Endothelial cell of umbilical vein (primary cell): Measurements from ENCODE around the gene SNCAIP. TPM values are rescaled to one million over a fixed set of nuclear protein-coding genes. Genes with fewer than 3 reads are reported as not detected.

Experiments used
- BruUV-seq: library from RNA; stranded (reverse); fragments of 400-500 nt; replicated peaks from 2 replicates; lab custom pipeline; 2021; lab: Mats Ljungman, UMichigan
- CTCF ChIA-PET: fragments of 300-600, 350-600 bp; sonication (Branson Sonifier 250); formaldehyde crosslinking; loops from one replicate; lab custom pipeline; 2021; ENCODE audit warnings: antibody characterized with exemption, inconsistent platforms; lab: Charles Lee
- POLR2A ChIA-PET: fragments of 300-600, 350-600 bp; sonication (Branson Sonifier 250); formaldehyde crosslinking; loops from one replicate; lab custom pipeline; 2021; ENCODE audit warnings: antibody characterized with exemption, inconsistent platforms; lab: Charles Lee
- DNase-seq: peaks from one replicate; pipeline ENCODE4 v3.0.0-alpha.2; 2011; ENCODE audit warnings: low read depth, low spot score
- FAIRE-seq: peaks from 2 replicates; lab custom pipeline; 2011; peaks lifted over from hg19 to GRCh38; lab: Jason Lieb, UNC
- H2AFZ ChIP-seq: 2 replicates; pipeline ENCODE4 v1.6.0; 2012; ENCODE audit warnings: low read depth, low read length, control low read depth, inconsistent platforms
- H3K27ac ChIP-seq: 2 replicates; pipeline ENCODE4 v1.5.1; 2011; ENCODE audit warnings: low read depth, mild to moderate bottlenecking, control low read depth, low read length, moderate library complexity; ENCODE audit not compliant: insufficient read depth
- H3K27me3 ChIP-seq, 2 experiments: 2 replicates each; pipeline versions ENCODE4 v1.6.0 to v1.6.1; 2011; ENCODE audit warnings: low read length in 2 of 2, mixed read lengths in 1 of 2; ENCODE audit not compliant: control insufficient read depth in 2 of 2, insufficient read depth in 2 of 2
- H3K36me3 ChIP-seq, 2 experiments: 2 replicates in 1 of 2; 3 replicates in 1 of 2; pipeline ENCODE4 v1.5.1; 2011; ENCODE audit warnings: low read length in 2 of 2, mild to moderate bottlenecking in 1 of 2, moderate library complexity in 1 of 2; ENCODE audit not compliant: control insufficient read depth in 2 of 2, insufficient read depth in 2 of 2; ENCODE audit errors: extremely low read depth in 1 of 2
- H3K4me1 ChIP-seq: 3 replicates; pipeline ENCODE4 v1.5.1; 2011; ENCODE audit warnings: mild to moderate bottlenecking, low read length; ENCODE audit not compliant: control insufficient read depth, insufficient read depth; ENCODE audit errors: extremely low read depth
- H3K4me2 ChIP-seq: 2 replicates; pipeline ENCODE4 v1.6.1; 2011; ENCODE audit warnings: low read length, control low read depth, mixed read lengths; ENCODE audit not compliant: insufficient read depth
- H3K4me3 ChIP-seq, 3 experiments: fragments of 200-600 bp in 1 of 3; sonication (generic), shearing (Covaris generic) in 1 of 3; replicated peaks in 1 of 3; 2 replicates each; pipeline ENCODE4 v1.5.1; 2011 to 2016; ENCODE audit warnings: control low read depth in 3 of 3, low read length in 3 of 3, mild to moderate bottlenecking in 2 of 3, inconsistent platforms in 1 of 3, low read depth in 1 of 3, moderate library complexity in 1 of 3; ENCODE audit not compliant: insufficient read depth in 1 of 3
- H3K79me2 ChIP-seq: 2 replicates; pipeline ENCODE4 v1.6.0; 2012; ENCODE audit warnings: low read length, inconsistent platforms; ENCODE audit not compliant: control insufficient read depth, insufficient read depth
- H3K9ac ChIP-seq: replicated peaks from 2 replicates; pipeline ENCODE3; 2011; ENCODE audit warnings: low read length, control low read depth; ENCODE audit not compliant: insufficient read depth; ENCODE audit errors: extremely low read depth
- H3K9me1 ChIP-seq: replicated peaks from 3 replicates; pipeline ENCODE4 v1.6.0; 2011; ENCODE audit warnings: mild to moderate bottlenecking, low read length; ENCODE audit not compliant: control insufficient read depth, insufficient read depth; ENCODE audit errors: extremely low read depth
- H3K9me3 ChIP-seq: replicated peaks from 2 replicates; pipeline ENCODE4 v1.5.1; 2012; ENCODE audit warnings: low read length, inconsistent platforms; ENCODE audit not compliant: control insufficient read depth, insufficient read depth
- H4K20me1 ChIP-seq: replicated peaks from 2 replicates; pipeline ENCODE3; 2011; ENCODE audit warnings: mild to moderate bottlenecking, low read length; ENCODE audit not compliant: control insufficient read depth, insufficient read depth; ENCODE audit errors: extremely low read depth
- CTCF ChIP-seq, 2 donors: IDR thresholded peaks; 1 replicate in 1 of 2; 2 replicates in 1 of 2; pipeline ENCODE4 v1.5.1; 2011; ENCODE audit warnings: low read length in 2 of 2, mild to moderate bottlenecking in 2 of 2, moderate library complexity in 2 of 2, control low read depth in 1 of 2, inconsistent platforms in 1 of 2, low read depth in 1 of 2; ENCODE audit not compliant: insufficient read depth in 1 of 2; ENCODE audit errors: extremely low read depth in 1 of 2
- EZH2 ChIP-seq: IDR thresholded peaks from 2 replicates; pipeline ENCODE4 v1.6.1; 2012; ENCODE audit warnings: borderline replicate concordance, low read depth, mild to moderate bottlenecking, moderate library complexity, low read length, inconsistent platforms; ENCODE audit not compliant: severe bottlenecking
- FOS ChIP-seq: IDR thresholded peaks from 2 replicates; pipeline ENCODE4 v1.6.1; 2011; ENCODE audit warnings: mild to moderate bottlenecking, low read length, moderate library complexity, borderline replicate concordance; ENCODE audit not compliant: insufficient read depth
- GATA2 ChIP-seq: IDR thresholded peaks from 2 replicates; pipeline ENCODE4 v1.7.0; 2011; ENCODE audit warnings: low read depth, mild to moderate bottlenecking, moderate library complexity, mixed read lengths, low read length; ENCODE audit not compliant: insufficient read length, insufficient read depth
- JUN ChIP-seq: IDR thresholded peaks from 2 replicates; pipeline ENCODE4 v1.6.1; 2011; ENCODE audit warnings: borderline replicate concordance, low read depth; ENCODE audit not compliant: insufficient read length, insufficient read depth
- MYC ChIP-seq: IDR thresholded peaks from one replicate; pipeline ENCODE4 v1.6.1; 2011; ENCODE audit warnings: mild to moderate bottlenecking, low read depth, low read length
- POLR2A ChIP-seq: IDR thresholded peaks from 2 replicates; pipeline ENCODE4 v1.6.1; 2012; ENCODE audit warnings: low read depth, mild to moderate bottlenecking, control low read depth, low read length
- POLR2AphosphoS5 ChIP-seq: IDR thresholded peaks from 2 replicates; pipeline ENCODE4 v1.6.1; 2012; ENCODE audit warnings: low read depth, mild to moderate bottlenecking, control low read depth, low read length, moderate library complexity; ENCODE audit not compliant: insufficient read depth
- dilution Hi-C: fragments of 300-500 bp; cut with MboI; formaldehyde crosslinking; loops from one replicate; pipeline ENCODE4 v1.15.0; 2019; ENCODE audit warnings: low sequenced_read_pairs; ENCODE audit not compliant: extremely low pct_ligation_motif_present
- intact Hi-C: fragments of 100-400 bp; cut with micrococcal nuclease; formaldehyde crosslinking; loops from one replicate; pipeline ENCODE4 v1.10.0; 2022
- polyA plus RNA-seq, 4 experiments: library from polyadenylated mRNA; depleted of rRNA in 3 of 4; stranded (reverse) in 3 of 4; unstranded in 1 of 4; fragments of >200 nt; gene quantifications; 2 replicates each; pipeline versions ENCODE4 v1.2.1 to v1.2.3, GENCODE V29; 2011 to 2012; ENCODE audit warnings: missing spikeins in 1 of 4
- total RNA-seq: library from RNA; stranded (reverse); gene quantifications from 2 replicates; pipeline ENCODE4 v1.2.3, GENCODE V29; 2021
- TF ChIP-seq, protein P1 (sequence below): IDR thresholded peaks from 2 replicates; pipeline ENCODE4 v1.6.1; 2011; ENCODE audit not compliant: insufficient read depth, insufficient read length

SNCAIP gene
- total and polyA plus RNA-seq, 2 donors (not counting 3 experiments of a cell fraction or from before 2014, with no cell fraction given), result 13.1 to 42.0 TPM

DNA sequence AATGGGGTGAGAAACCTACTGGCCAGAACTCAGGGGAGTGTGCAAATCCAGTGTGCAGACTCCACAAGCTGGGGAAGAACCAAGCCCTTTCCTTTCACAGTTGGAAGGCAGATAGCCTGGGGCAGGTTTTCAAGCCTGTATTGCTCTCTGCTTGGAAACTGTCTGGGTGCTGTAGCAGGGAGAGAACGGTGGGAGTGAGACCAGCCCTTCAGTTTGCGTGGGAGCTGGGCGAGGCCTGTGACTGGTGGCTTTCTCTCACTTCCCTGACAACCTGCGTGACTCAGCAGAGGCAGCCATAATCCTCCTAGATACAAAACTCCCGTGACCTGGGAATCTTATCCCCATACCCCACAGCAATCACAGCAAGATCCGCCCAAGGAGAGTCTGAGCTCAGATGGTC is 44.9 kb upstream of the SNCAIP start:
- no peak overlapping the region for H3K4me3 ChIP-seq
- no peaks in the 10 kb centered on the region for H3K79me2 ChIP-seq
- TF ChIP-seq FOS (no peak), POLR2A (no peak), CTCF (IDR thresholded peaks at IDR 0.05; ENCODE audit: extremely low read depth in 1 of 2, insufficient read depth in 1 of 2, low read depth in 1 of 2, low read length in 2 of 2) (no peak), MYC (no peak), JUN (no peak), POLR2AphosphoS5 (no peak), EZH2 (no peak), GATA2 (no peak)
- TF ChIP-seq, protein P1, sequence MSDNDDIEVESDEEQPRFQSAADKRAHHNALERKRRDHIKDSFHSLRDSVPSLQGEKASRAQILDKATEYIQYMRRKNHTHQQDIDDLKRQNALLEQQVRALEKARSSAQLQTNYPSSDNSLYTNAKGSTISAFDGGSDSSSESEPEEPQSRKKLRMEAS, result no peak
- no peaks in the 10 kb centered on the region for H3K4me1 ChIP-seq
- CTCF ChIA-PET, result interaction anchor here (1.2 kb wide), 1 partner anchor 11 kb away, joined by 4 read pairs; no protein-coding TSS in a partner anchor
- H3K9me3 ChIP-seq, result no peaks in the 10 kb centered on the region
- no peak overlapping the region for H3K27ac ChIP-seq
- dilution Hi-C loops (no loop called here), intact Hi-C loops (no loop called here)
- no peak overlapping the region for H3K4me2 ChIP-seq
- BruUV-seq, result no TSS peak
- H3K36me3 ChIP-seq, result no peaks in the 10 kb centered on the region
- no peak overlapping the region for H2AFZ ChIP-seq
- POLR2A ChIA-PET, result no interaction called here
- no peak overlapping the region for H3K9ac ChIP-seq
- no peak for DNase-seq
- H3K9me1 ChIP-seq, result no peaks in the 10 kb centered on the region
- no peaks in the 10 kb centered on the region for H4K20me1 ChIP-seq
- H3K27me3 ChIP-seq, result no peaks in the 10 kb centered on the region
- no peak for FAIRE-seq
